Pancreas (tissue), 10 donors: ENCODE data around the gene FRMD4A. TPM values are rescaled to one million over a fixed set of nuclear protein-coding genes. Genes with fewer than 3 reads are reported as not detected.
A peak's percentile ranks its signal among the peaks of the same experiment; 100 is the strongest.

Experiments used
- ATAC-seq, 4 donors: fragments of 200-7000 bp; cut with Tn5 transposase; one replicate each; pipeline versions ENCODE4 v1.8.0 to v1.9.1; 2020; ENCODE audit warnings: mild to moderate bottlenecking in 4 of 4, moderate library complexity in 4 of 4
- DNase-seq, 6 donors: peaks; one replicate each; pipeline ENCODE4 v3.0.0-alpha.2; 2020
- FAIRE-seq: peaks from 2 replicates; lab custom pipeline; 2012; peaks lifted over from hg19 to GRCh38; lab: Jason Lieb, UNC
- H3K27ac ChIP-seq, 4 donors: fragments of 200-600 bp; sonication (generic); 1 replicate in 3 of 4; 2 replicates in 1 of 4; pipeline versions ENCODE4 v1.5.0 to v1.8.0; 2020
- H3K27me3 ChIP-seq, 4 donors: fragments of 200-600 bp; one replicate each; pipeline ENCODE4 v1.8.0; 2021
- H3K36me3 ChIP-seq, 3 donors: fragments of 200-600 bp; sonication (generic) in 1 of 3; one replicate each; pipeline versions ENCODE4 v1.5.0 to v1.8.0; 2020 to 2021
- H3K4me1 ChIP-seq, 3 donors: fragments of 200-600 bp; one replicate each; pipeline ENCODE4 v1.8.0; 2021
- H3K4me3 ChIP-seq, 4 donors: fragments of 200-600 bp; sonication (generic) in 2 of 4; one replicate each; pipeline versions ENCODE4 v1.5.0 to v1.8.0; 2020 to 2021
- H3K9me3 ChIP-seq, 4 donors: fragments of 200-600 bp; one replicate each; pipeline ENCODE4 v1.8.0; 2021
- CTCF ChIP-seq, 4 donors: fragments of 200-600 bp; sonication (generic) in 3 of 4; IDR thresholded peaks; one replicate each; pipeline versions ENCODE4 v1.5.0 to v1.8.0; 2021; ENCODE audit warnings: antibody characterized with exemption in 4 of 4
- WGBS, 2 donors: extraction: QIAGEN DNeasy Blood & Tissue Kit; methylation state at CpG; one replicate each; pipeline ENCODE4 v1.1.7; 2013; 5-methylcytosine and 5-hydroxymethylcytosine counted together
- intact Hi-C, 3 donors: fragments of 100-400 bp; cut with DNase I; formaldehyde crosslinking; loops; one replicate each; pipeline versions ENCODE4 v1.11.1 to v1.14.2; 2022
- polyA plus RNA-seq, 2 donors: library from polyadenylated mRNA; stranded (reverse); fragments of 200-250 nt; gene quantifications; one replicate each; pipeline ENCODE4 v1.2.3, GENCODE V29; 2013
- total RNA-seq, 6 donors: library from RNA; stranded (reverse); fragmentation: NEBNext Ultra II Directional in 4 of 6; extraction: Animal tissue kit (Norgen Biotek cat#: 25700) in 4 of 6; gene quantifications; one replicate each; pipeline versions ENCODE4 v1.2.1 to v1.2.4, GENCODE V29; 2021 to 2023
- donor health status: healthy with polysubstance abuse.
- donor health status: DM: no; HTN: no; CAD: no; lungs with moderate emphysema.
- donor health status: DM: no; HTN: no; CAD: no.
- donor health status: control.
- donor health status: control.
- donor health status: Bipolar disorder and iron deficiency.
- donor health status: DM: yes; HTN: yes; CAD: no.
- donor health status: DM: no; HTN: no; CAD: no.
- donor health status: DM: no; HTN: no; CAD: no.
- donor health status: DM: yes; HTN: yes; CAD: no.

Gene FRMD4A
- total and polyA plus RNA-seq, 8 donors, result 13.5 to 27.5 (median 18.7) TPM

GRCh38 chr10:13730956-13731355, 599.8 kb downstream of the FRMD4A start:
- H3K27me3 ChIP-seq, result no peaks in the 10 kb centered on the region
- no peak overlapping the region for H3K4me3 ChIP-seq
- FAIRE-seq (no peak), DNase-seq (no peak), ATAC-seq (no peak)
- no peaks in the 10 kb centered on the region for H3K4me1 ChIP-seq
- no peaks in the 10 kb centered on the region for H3K9me3 ChIP-seq
- no peaks in the 10 kb centered on the region for H3K36me3 ChIP-seq
- intact Hi-C loops, result no loop called here
- TF ChIP-seq CTCF (IDR thresholded peaks at IDR 0.05), result no peak
- 95 to 97% methylated on average over 7 of the region's 7 CpGs for WGBS, 2 donors
- H3K27ac ChIP-seq, result no peak overlapping the region

- no peak for DNase-seq
- H3K9me3 ChIP-seq, result no peaks in the 10 kb centered on the region
- H3K36me3 ChIP-seq, result no peaks in the 10 kb centered on the region
- intact Hi-C loops, result no loop called here
- no peaks in the 10 kb centered on the region for H3K27me3 ChIP-seq
- FAIRE-seq, result no peak
- peak overlapping the region in 1 of 4 donors; percentile 12 for H3K27ac ChIP-seq
- TF ChIP-seq CTCF (IDR thresholded peaks at IDR 0.05), result no peak
- no peaks in the 10 kb centered on the region for H3K4me1 ChIP-seq
- no peak for ATAC-seq
- no peak overlapping the region for H3K4me3 ChIP-seq
- 62 to 68% methylated on average over 10 of the region's 10 CpGs for WGBS, 2 donors
Measured at GRCh38 chr10:13730306-13730652, 600.4 kb downstream of the FRMD4A start.

GRCh38 chr10:13729586-13730305, 601.0 kb downstream of the FRMD4A start:
- Histone ChIP-seq H3K27me3 (no peaks in the 10 kb centered on the region), H3K4me3 (no peak overlapping the region), H3K27ac (peak overlapping the region in 1 of 4 donors; percentile 12), H3K36me3 (no peaks in the 10 kb centered on the region), H3K9me3 (no peaks in the 10 kb centered on the region), H3K4me1 (no peaks in the 10 kb centered on the region)
- DNase-seq (no peak), FAIRE-seq (no peak), ATAC-seq (no peak)
- intact Hi-C loops, result no loop called here
- no peak for TF ChIP-seq CTCF (IDR thresholded peaks at IDR 0.05)
- 67 to 72% methylated on average over 11 of the region's 11 CpGs for WGBS, 2 donors

- WGBS, 2 donors, result 92 to 95% methylated on average over 26 of the region's 26 CpGs
- no peaks in the 10 kb centered on the region for H3K36me3 ChIP-seq
- H3K9me3 ChIP-seq, result no peaks in the 10 kb centered on the region
- DNase-seq (no peak), FAIRE-seq (no peak), ATAC-seq (no peak)
- no peak for TF ChIP-seq CTCF (IDR thresholded peaks at IDR 0.05)
- H3K27ac ChIP-seq, result no peak overlapping the region
- H3K4me1 ChIP-seq, result no peaks in the 10 kb centered on the region
- intact Hi-C loops, result no loop called here
- no peak overlapping the region for H3K4me3 ChIP-seq
- no peaks in the 10 kb centered on the region for H3K27me3 ChIP-seq
Measured at GRCh38 chr10:13728898-13729535, 601.7 kb downstream of the FRMD4A start.

GRCh38 chr10:13725594-13725993, 605.1 kb downstream of the FRMD4A start:
- FAIRE-seq (no peak), DNase-seq (no peak), ATAC-seq (no peak)
- Histone ChIP-seq H3K4me1 (peaks cover 0 to 3% (median 0%) of the 10 kb centered on the region in 3 donors), H3K27ac (peak overlapping the region in 1 of 4 donors; percentile 12), H3K9me3 (no peaks in the 10 kb centered on the region), H3K36me3 (no peaks in the 10 kb centered on the region), H3K27me3 (no peaks in the 10 kb centered on the region), H3K4me3 (no peak overlapping the region)
- WGBS, 2 donors, result 48 to 49% methylated on average over 4 of the region's 4 CpGs
- intact Hi-C loops, result no loop called here
- TF ChIP-seq CTCF (IDR thresholded peaks at IDR 0.05), result no peak
